Activated CD4-positive, alpha-beta memory T cell treated with anti-CD3 and anti-CD28 coated beads, Interleukin-2, amount 10 ng/mL, durations not matched to agents 7 days and 5 days (primary cell): Measurements from ENCODE around the gene STAMBPL1. TPM values are rescaled to one million over a fixed set of nuclear protein-coding genes. Genes with fewer than 3 reads are reported as not detected.
A peak's percentile ranks its signal among the peaks of the same experiment; 100 is the strongest.
"Not testable (repeated sequence)": the region's sequence is repeated elsewhere in the genome, so short reads cannot be mapped to it uniquely, and the experiment has no call there.

Experiments
- CTCF ChIA-PET: fragments of 350-600 bp; sonication (Branson Sonifier 250); formaldehyde crosslinking; loops from one replicate; lab custom pipeline; 2021; ENCODE audit warnings: antibody characterized with exemption, inconsistent platforms; lab: Charles Lee
- POLR2A ChIA-PET: fragments of 350-600 bp; sonication (Branson Sonifier 250); formaldehyde crosslinking; loops from one replicate; lab custom pipeline; 2021; ENCODE audit warnings: antibody characterized with exemption; lab: Charles Lee
- DNase-seq: peaks from one replicate; pipeline ENCODE4 v3.0.0-alpha.2; 2020
- H3K27ac Mint-ChIP-seq: one replicate; pipeline ENCODE4 v1.8.0; 2021; ENCODE audit warnings: mild to moderate bottlenecking, mixed read lengths
- H3K27me3 Mint-ChIP-seq: one replicate; pipeline ENCODE4 v1.8.0; 2021; ENCODE audit warnings: mixed read lengths
- H3K36me3 Mint-ChIP-seq: one replicate; pipeline ENCODE4 v1.8.0; 2021; ENCODE audit warnings: low read depth, mixed read lengths
- H3K4me1 Mint-ChIP-seq: one replicate; pipeline ENCODE4 v1.8.0; 2021; ENCODE audit warnings: mixed read lengths
- H3K4me3 Mint-ChIP-seq: one replicate; pipeline ENCODE4 v1.8.0; 2021; ENCODE audit warnings: mild to moderate bottlenecking, mixed read lengths
- H3K9me3 Mint-ChIP-seq: one replicate; pipeline ENCODE4 v1.8.0; 2021; ENCODE audit warnings: mixed read lengths
- total RNA-seq, 2 experiments: library from RNA; stranded (reverse); gene quantifications; one replicate each; pipeline ENCODE4 v1.2.3, GENCODE V29; 2021

The STAMBPL1 gene
- total RNA-seq, 2 experiments from 2014 or later = 43.2 to 48.5 TPM

GRCh38 chr10:88882646-88883447 is 2.8 kb downstream of the STAMBPL1 start:
- H3K4me1 Mint-ChIP-seq = peaks cover 75% of the 10 kb centered on the region

DNA sequence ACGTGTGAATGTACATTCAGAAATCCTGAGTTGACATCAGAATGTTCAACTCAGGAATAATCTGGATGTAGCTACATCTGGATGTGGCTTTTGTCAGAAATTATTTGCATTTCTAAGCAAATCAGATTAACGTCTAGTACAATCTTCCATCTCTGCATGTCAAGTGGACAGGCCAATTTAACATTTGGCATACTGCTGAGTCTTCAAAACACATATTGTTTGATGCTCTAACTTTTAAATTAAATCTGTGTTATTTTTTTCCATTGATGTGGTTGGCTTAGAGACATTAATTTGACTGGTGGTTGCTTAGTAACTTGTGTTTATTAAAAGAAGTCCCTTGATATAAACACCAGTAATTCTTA is 3.4 kb downstream of the STAMBPL1 start:
- Mint-ChIP-seq H3K9me3 (no peaks in the 10 kb centered on the region), H3K4me1 (peaks cover 75% of the 10 kb centered on the region), H3K4me3 (peak overlapping the region; percentile 97), H3K27ac (peak overlapping the region; percentile 74), H3K36me3 (peaks cover 57% of the 10 kb centered on the region), H3K27me3 (no peaks in the 10 kb centered on the region)
- ChIA-PET POLR2A (interaction anchor here (1.6 to 5.1 kb wide), 3 partner anchors 15 to 108 kb away, joined by 4 to 46 read pairs (median 12); partner anchors contain the start of gene FAS), CTCF (interaction anchor here (2.7 kb wide), 1 partner anchor 48 kb away, joined by 18 read pairs; no protein-coding TSS in a partner anchor)
- DNase-seq = no peak

More at GRCh38 chr10:88882646-88883447, 2.8 kb downstream of the STAMBPL1 start:
- ChIA-PET POLR2A (interaction anchor here (1.1 to 5.1 kb wide), 6 partner anchors 13 to 113 kb away, joined by 4 to 46 read pairs (median 8); partner anchors contain the start of gene FAS), CTCF (interaction anchor here (2.3 to 2.7 kb wide), 2 partner anchors 47 to 48 kb away, joined by 15 to 18 read pairs; no protein-coding TSS in a partner anchor)
- peaks cover 52% of the 10 kb centered on the region for H3K36me3 Mint-ChIP-seq
- H3K27me3 Mint-ChIP-seq, DNase-seq, H3K9me3 Mint-ChIP-seq: not testable (repeated sequence)
- peak overlapping the region; percentile 99 for H3K27ac Mint-ChIP-seq
- peak overlapping the region; percentile 97 for H3K4me3 Mint-ChIP-seq

DNA sequence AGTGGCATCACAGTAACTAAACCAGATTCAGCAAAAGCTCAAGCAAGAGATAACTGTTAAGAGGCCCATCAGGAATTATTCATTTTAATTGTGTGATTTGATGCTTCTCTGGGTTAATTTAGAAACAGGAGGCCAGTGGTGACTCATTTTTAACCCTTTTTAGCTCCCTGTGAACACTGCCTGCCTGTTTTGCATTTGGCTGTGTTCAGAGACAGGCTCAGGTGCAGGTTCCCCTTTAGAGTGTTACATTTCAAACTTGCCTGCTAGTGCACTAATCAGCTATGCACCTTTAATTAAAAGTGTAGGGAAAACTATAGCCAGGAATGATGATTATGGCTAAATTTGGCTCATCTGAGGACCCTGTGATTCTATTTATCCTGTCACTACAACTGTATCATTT is 6.5 kb downstream of the STAMBPL1 start:
- Mint-ChIP-seq H3K9me3 (no peaks in the 10 kb centered on the region), H3K27ac (no peak overlapping the region), H3K4me1 (peaks cover 76% of the 10 kb centered on the region), H3K27me3 (no peaks in the 10 kb centered on the region), H3K36me3 (peaks cover 62% of the 10 kb centered on the region), H3K4me3 (no peak overlapping the region)
- DNase-seq = no peak
- CTCF ChIA-PET = interaction anchor here (1.1 kb wide), 2 partner anchors 50 to 77 kb away, joined by 3 read pairs; no protein-coding TSS in a partner anchor
- POLR2A ChIA-PET = no interaction called here

- ChIA-PET CTCF (interaction anchor here (0.7 to 3.3 kb wide), 2 partner anchors 21 to 53 kb away, joined by 3 to 10 read pairs; no protein-coding TSS in a partner anchor), POLR2A (no interaction called here)
- Mint-ChIP-seq H3K27me3 (no peaks in the 10 kb centered on the region), H3K4me3 (no peak overlapping the region), H3K36me3 (peaks cover 49% of the 10 kb centered on the region), H3K27ac (no peak overlapping the region), H3K4me1 (peaks cover 61% of the 10 kb centered on the region), H3K9me3 (no peaks in the 10 kb centered on the region)
- no peak for DNase-seq
Observed at GRCh38 chr10:88888810-88889445, 8.9 kb downstream of the STAMBPL1 start.

- Mint-ChIP-seq H3K27me3 (no peaks in the 10 kb centered on the region), H3K4me3 (no peak overlapping the region), H3K9me3 (no peaks in the 10 kb centered on the region), H3K4me1 (peaks cover 54% of the 10 kb centered on the region), H3K36me3 (peaks cover 50% of the 10 kb centered on the region), H3K27ac (no peak overlapping the region)
- ChIA-PET POLR2A (no interaction called here), CTCF (interaction anchor here (3.3 kb wide), 1 partner anchor 54 kb away, joined by 10 read pairs; no protein-coding TSS in a partner anchor)
- no peak for DNase-seq
Observed at GRCh38 chr10:88889559-88890337, 9.7 kb downstream of the STAMBPL1 start.

DNA sequence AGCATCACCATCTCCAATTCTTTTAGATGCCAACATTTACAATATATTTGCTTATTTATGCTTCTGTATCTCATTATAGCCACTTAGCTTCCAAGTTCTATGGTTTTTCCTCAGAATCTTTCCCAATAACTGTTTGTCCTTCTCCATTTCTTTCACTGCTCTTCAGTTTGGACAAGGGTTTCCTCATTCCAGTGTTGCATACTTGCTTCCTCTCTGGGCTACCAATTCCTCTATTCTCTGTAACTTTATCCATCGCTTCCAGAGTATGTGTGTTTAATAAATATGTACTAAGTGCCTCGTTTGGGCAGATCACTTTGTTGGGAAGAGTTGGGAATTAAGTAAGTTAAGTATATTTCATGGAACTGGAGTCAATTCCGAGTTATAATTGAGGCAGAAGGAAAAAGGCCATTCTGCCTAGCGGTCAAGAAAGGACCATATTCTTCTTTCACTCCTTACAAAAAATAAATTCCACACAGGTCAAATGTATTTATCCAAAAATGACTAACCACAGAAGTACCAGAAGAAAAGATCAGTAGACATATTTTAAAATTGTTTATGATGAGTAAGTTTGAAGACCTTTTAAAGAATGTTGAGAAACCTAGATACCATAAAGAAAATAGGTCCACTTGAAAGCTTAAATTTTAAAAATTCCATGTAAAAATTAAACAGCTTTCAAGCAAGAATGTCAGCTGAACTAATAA is 10.8 kb downstream of the STAMBPL1 start:
- Mint-ChIP-seq H3K36me3 (peaks cover 47% of the 10 kb centered on the region), H3K9me3 (no peaks in the 10 kb centered on the region), H3K27ac (no peak overlapping the region), H3K4me1 (peaks cover 53% of the 10 kb centered on the region), H3K27me3 (no peaks in the 10 kb centered on the region), H3K4me3 (no peak overlapping the region)
- ChIA-PET POLR2A (no interaction called here), CTCF (interaction anchor here (2.5 to 3.3 kb wide), 2 partner anchors 43 to 55 kb away, joined by 8 to 10 read pairs; no protein-coding TSS in a partner anchor)
- DNase-seq = no peak

DNA sequence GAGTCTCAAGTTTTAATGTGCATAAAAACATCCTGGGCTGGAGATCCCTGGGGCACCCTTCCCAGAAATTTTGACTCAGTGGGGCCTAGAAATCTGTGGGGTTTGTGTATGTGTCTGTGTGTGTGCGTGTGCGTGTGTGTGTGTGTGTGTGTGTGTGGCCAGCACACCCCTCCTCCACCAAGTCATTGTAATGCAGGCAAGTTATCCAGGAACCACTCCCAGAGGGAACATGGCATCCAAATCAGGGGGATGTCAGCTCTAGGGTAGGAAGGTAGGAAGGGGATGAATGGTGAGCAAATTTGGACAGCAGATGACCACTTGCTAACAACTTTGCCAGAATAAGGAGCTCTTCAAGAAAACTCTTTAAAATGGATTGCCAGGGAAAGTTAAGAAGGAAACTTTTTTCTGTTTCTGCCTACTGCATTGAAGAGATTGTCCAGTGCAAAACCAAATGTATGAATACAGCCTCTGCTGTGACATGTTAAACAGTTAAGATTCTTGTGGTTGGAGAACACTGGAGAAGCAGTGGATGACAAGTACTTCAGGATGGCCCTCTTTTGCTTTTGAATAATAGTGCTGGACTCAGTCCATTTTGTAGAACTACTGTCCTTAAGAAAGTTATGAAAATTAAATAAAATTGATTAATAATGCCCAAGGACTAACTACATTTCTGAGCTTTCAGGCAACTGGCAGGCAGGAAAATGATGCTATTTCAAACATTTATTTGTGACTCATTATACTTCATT is 12.3 kb downstream of the STAMBPL1 start:
- peaks cover 50% of the 10 kb centered on the region for H3K36me3 Mint-ChIP-seq
- POLR2A ChIA-PET = interaction anchor here (0.8 to 2.8 kb wide), 2 partner anchors 11 to 13 kb away, joined by 4 to 11 read pairs; partner anchors contain the start of gene STAMBPL1
- no peaks in the 10 kb centered on the region for H3K27me3 Mint-ChIP-seq
- H3K27ac Mint-ChIP-seq = no peak overlapping the region
- H3K4me1 Mint-ChIP-seq = peaks cover 54% of the 10 kb centered on the region
- CTCF ChIA-PET = interaction anchor here (0.7 to 3.3 kb wide), 4 partner anchors 9 to 57 kb away, joined by 3 to 10 read pairs (median 6); partner anchors contain the start of gene STAMBPL1
- no peaks in the 10 kb centered on the region for H3K9me3 Mint-ChIP-seq
- H3K4me3 Mint-ChIP-seq = no peak overlapping the region
- no peak for DNase-seq

DNA sequence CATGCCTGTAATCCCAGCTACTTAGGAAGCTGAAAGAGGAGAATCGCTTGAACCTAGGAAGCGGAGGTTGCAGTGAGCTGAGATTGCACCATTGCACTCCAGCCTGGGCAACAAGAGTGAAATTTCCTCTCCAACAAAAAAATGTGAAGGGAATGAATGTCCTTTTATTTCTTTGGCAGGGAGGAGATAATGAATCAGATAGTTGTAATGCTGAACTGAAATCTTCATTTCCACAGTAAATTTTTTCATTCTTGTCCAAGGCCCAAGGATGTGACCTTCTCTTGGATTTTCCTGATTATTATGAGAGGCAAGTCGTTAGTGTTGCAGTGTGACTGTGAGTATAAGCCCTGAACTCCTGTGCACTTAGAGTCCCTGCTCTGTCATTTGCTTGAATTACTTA is 13.6 kb downstream of the STAMBPL1 start:
- H3K36me3 Mint-ChIP-seq = peaks cover 47% of the 10 kb centered on the region
- ChIA-PET CTCF (no interaction called here), POLR2A (interaction anchor here (2.8 kb wide), 1 partner anchor 14 kb away, joined by 11 read pairs; the partner anchor contains the start of gene STAMBPL1)
- no peak overlapping the region for H3K27ac Mint-ChIP-seq
- no peak for DNase-seq
- H3K9me3 Mint-ChIP-seq = no peaks in the 10 kb centered on the region
- no peaks in the 10 kb centered on the region for H3K27me3 Mint-ChIP-seq
- H3K4me3 Mint-ChIP-seq = no peak overlapping the region
- peaks cover 51% of the 10 kb centered on the region for H3K4me1 Mint-ChIP-seq

DNA sequence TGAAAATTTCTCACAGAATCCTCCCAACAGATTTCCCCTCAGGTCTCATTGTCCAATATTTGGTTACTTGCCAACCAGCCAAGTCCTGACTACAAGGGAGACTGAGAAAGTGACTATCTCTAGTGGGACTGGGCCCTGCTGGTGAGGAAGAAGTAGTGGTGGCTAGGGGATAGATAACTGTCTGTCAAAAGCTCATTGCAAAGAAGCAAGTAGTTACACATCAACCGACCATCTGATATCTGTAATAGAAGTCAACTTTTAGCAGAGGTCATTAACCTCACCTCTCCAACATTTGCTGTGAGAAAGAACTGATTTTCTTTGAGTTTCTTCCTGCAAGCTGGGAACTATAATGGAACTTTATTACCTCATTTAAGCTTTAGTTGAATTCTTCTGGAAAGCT is 15.2 kb downstream of the STAMBPL1 start:
- peaks cover 51% of the 10 kb centered on the region for H3K4me1 Mint-ChIP-seq
- POLR2A ChIA-PET = interaction anchor here (0.7 to 0.9 kb wide), 2 partner anchors 13 to 15 kb away, joined by 3 to 4 read pairs; partner anchors contain the start of gene STAMBPL1
- DNase-seq = no peak
- CTCF ChIA-PET = interaction anchor here (0.7 to 1.9 kb wide), 4 partner anchors 14 to 60 kb away, joined by 3 to 6 read pairs (median 4); no protein-coding TSS in a partner anchor
- H3K4me3 Mint-ChIP-seq = no peak overlapping the region
- H3K27ac Mint-ChIP-seq = no peak overlapping the region
- no peaks in the 10 kb centered on the region for H3K9me3 Mint-ChIP-seq
- peaks cover 48% of the 10 kb centered on the region for H3K36me3 Mint-ChIP-seq
- H3K27me3 Mint-ChIP-seq = no peaks in the 10 kb centered on the region

DNA sequence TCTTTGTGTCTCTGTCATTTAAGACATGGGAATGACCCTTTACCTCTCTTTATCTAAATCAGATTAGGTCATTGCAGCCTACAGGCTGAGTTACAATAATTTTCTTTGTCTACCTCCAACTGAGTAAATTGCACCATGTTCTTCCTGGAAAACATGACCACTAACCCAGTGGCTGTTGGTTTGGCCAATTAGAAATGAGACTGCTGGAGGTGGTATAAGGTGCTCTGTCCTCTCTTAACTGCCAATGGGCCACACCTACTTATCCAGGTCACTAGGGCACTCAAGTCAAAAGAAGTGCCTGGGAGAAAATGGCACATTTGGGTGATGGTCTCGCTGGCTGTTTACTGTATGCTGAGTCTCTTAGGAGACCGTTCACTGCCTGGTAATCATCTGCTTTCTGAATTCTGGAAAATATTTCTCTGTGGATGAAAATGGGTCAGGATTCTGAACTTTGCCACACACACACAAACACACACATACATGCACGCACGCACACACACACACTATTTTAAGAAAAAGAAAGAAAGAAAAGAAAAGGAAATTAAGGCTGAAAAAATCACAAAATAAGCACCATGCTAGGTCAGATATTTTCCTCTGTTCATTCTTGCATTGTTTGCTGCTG is 16.4 kb downstream of the STAMBPL1 start:
- POLR2A ChIA-PET = no interaction called here
- H3K27ac Mint-ChIP-seq = no peak overlapping the region
- CTCF ChIA-PET = interaction anchor here (1.9 to 6.2 kb wide), 2 partner anchors 61 kb away, joined by 6 to 40 read pairs; no protein-coding TSS in a partner anchor

More for the DNA sequence above, 16.4 kb downstream of the STAMBPL1 start:
- DNase-seq = no peak
- Mint-ChIP-seq H3K36me3 (peaks cover 48% of the 10 kb centered on the region), H3K4me3 (no peak overlapping the region), H3K9me3 (no peaks in the 10 kb centered on the region), H3K27me3 (no peaks in the 10 kb centered on the region), H3K4me1 (peaks cover 58% of the 10 kb centered on the region)
